Ureter (tissue), 1 donor: ENCODE measurements around the gene BUD23. TPM values are rescaled to one million over a fixed set of nuclear protein-coding genes. Genes with fewer than 3 reads are reported as not detected.

ENCODE experiments used
- DNase-seq: peaks from one replicate; pipeline ENCODE4 v3.0.0-alpha.2; 2020; ENCODE audit warnings: low spot score
- total RNA-seq: library from RNA; stranded (reverse); gene quantifications from one replicate; pipeline ENCODE4 v1.2.4, GENCODE V29; 2023
- donor health status: DM: yes; HTN: yes; CAD: no.

The BUD23 gene
- total RNA-seq, 1 donor from 2014 or later, result 69.6 TPM

DNA sequence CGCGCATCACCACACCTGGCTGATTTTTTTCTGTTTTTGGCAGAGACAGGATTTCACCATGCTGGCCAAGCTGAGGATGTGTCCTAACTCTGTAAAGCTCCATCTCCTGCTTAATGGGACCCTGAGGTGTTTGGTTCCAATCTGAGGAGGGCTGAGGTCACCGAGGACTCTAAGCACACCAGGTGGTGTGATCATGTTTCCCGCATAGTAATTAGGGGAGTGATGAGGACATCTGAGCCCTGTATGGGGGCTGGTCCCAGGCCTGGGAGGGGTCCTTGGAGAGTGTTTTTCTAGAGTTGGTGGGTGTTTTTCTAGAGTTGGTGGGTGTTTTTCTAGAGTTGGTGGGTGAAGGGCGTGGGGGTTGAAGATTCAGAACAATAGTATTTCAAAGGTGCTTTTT, 58.2 kb downstream of the BUD23 start:
- DNase-seq, result no peak

DNA sequence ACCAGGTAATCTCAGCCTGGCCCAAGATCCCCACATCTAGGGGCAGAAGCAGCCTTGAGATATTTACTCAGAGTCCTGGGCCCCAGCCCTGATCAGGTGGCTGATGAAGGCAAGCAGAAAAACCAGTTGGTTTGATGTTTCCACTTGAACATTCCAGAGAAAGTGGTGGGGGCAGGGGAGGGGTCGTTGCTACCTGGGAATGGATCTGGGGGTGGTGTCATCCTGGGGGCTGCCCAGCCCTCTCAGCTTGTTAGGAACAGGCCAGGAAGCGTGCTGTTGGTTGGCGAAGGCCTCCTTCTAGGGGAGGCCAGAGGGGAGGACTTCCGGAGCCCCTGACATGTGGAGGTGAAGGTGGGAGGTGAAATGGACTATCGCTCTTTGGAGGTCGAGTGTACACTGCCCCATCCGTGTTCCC, 58.9 kb downstream of the BUD23 start:
- DNase-seq, result peak; percentile 61

DNA sequence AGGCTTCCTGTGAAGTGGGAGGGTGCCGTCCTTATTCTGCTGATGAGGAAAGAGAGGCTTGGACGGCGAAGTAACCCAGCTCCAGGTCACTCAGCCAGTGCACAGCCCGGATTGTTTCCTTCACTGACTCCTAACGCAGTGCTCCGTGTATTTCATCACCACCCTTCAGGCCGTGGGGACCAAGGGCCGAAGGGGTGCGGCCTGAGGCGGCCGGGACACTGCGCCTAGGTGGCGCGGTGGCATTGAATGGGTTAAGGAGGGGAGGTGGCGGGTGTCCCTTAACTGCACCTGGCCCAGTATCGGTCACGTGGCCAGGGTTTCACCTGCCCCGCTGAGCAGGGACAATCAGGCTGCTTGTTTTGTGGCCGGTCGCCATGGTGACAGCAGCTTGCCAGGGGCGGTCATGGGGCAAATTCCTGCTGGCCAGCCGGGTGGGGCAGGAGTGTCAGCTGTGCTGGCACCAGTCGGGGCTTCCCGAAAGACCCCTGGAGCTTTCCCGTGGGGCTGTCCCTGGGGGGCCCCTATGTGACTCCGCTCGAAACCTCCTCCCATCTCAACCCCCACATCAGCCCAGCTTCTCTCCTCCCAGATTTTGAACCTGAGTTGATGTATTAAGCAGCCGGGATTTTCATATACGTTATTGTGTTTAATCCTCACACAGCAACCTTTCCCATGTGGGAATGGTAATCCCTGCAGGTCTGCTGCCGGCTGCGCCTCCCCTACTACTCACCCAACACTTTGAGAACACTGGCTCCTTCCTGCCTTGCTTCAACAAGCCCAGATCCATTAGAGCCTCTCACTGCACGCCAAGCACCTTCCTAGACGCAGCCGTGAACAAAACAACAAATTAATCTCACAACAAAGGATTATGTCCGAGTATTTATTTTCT, 59.6 kb downstream of the BUD23 start:
- DNase-seq, result peak; percentile 89

DNA sequence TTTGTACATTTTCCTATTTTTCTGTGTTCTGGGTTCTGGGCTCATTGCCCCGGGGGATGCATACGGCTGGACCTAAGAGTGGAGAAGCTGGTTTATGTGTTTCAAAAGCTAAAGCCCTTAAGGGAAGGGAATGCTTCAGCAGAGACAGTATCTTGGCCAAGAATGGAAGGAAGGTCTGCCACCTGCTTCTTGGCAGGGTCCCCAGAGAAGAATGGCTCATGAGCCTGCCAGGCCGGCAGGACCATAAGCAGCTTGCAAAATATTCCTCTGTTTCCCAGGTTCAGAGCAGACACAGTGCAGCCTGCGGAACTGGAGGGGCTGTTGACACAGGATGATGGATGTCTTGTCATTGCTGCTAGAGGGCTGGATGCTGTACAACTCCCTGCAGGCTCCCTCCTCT, 63.0 kb downstream of the BUD23 start:
- DNase-seq, result no peak

Other genes with a start within 250 kb of the BUD23 start
- gene FZD9, start 249.8 kb upstream of the BUD23 start, total RNA-seq, result 0.21 TPM
- gene BAZ1B, start 161.3 kb upstream of the BUD23 start, total RNA-seq, result 65.0 TPM
- 49.6 TPM for gene BCL7B, start 125.9 kb upstream of the BUD23 start, total RNA-seq
- 33.0 TPM for gene TBL2, start 105.0 kb upstream of the BUD23 start, total RNA-seq
- 4.6 TPM for gene MLXIPL, start 59.1 kb upstream of the BUD23 start, total RNA-seq
- 0.86 TPM for gene VPS37D, start 15.8 kb upstream of the BUD23 start, total RNA-seq
- gene DNAJC30, start 144 bp upstream of the BUD23 start, total RNA-seq, result 16.5 TPM
- 8.4 TPM for gene STX1A, start 36.1 kb downstream of the BUD23 start, total RNA-seq
- gene ABHD11, start 55.2 kb downstream of the BUD23 start, total RNA-seq, result 47.7 TPM
- gene CLDN3, start 86.7 kb downstream of the BUD23 start, total RNA-seq, result 6.8 TPM
- gene CLDN4, start 147.4 kb downstream of the BUD23 start, total RNA-seq, result 244 TPM
- 14.4 TPM for gene METTL27, start 158.9 kb downstream of the BUD23 start, total RNA-seq
- gene TMEM270, start 177.6 kb downstream of the BUD23 start, total RNA-seq, result not detected